T-helper 2 cell treated with Interferon-gamma antibody and Interleukin-4, amounts not matched to agents 5 μg/mL and 100 μg/mL, for 36 hours (primary cell): ENCODE measurements around the gene POLR3C.

Experiments
- DNase-seq: peaks from one replicate; pipeline ENCODE4 v3.0.0; 2021; ENCODE audit warnings: low spot score
- H3K27ac Mint-ChIP-seq: one replicate; pipeline ENCODE4 v1.8.0; 2021; ENCODE audit warnings: mild to moderate bottlenecking, mixed read lengths
- H3K27me3 Mint-ChIP-seq: one replicate; pipeline ENCODE4 v1.8.0; 2021; ENCODE audit warnings: low read depth, mixed read lengths
- H3K36me3 Mint-ChIP-seq: one replicate; pipeline ENCODE4 v1.8.0; 2021; ENCODE audit warnings: low read depth, mixed read lengths
- H3K4me1 Mint-ChIP-seq: one replicate; pipeline ENCODE4 v1.8.0; 2021; ENCODE audit warnings: low read depth, mixed read lengths
- H3K4me3 Mint-ChIP-seq: one replicate; pipeline ENCODE4 v1.8.0; 2022; ENCODE audit warnings: mild to moderate bottlenecking, moderate library complexity, mixed read lengths
- H3K9me3 Mint-ChIP-seq: one replicate; pipeline ENCODE4 v1.8.0; 2021; ENCODE audit warnings: mixed read lengths

POLR3C gene

DNA sequence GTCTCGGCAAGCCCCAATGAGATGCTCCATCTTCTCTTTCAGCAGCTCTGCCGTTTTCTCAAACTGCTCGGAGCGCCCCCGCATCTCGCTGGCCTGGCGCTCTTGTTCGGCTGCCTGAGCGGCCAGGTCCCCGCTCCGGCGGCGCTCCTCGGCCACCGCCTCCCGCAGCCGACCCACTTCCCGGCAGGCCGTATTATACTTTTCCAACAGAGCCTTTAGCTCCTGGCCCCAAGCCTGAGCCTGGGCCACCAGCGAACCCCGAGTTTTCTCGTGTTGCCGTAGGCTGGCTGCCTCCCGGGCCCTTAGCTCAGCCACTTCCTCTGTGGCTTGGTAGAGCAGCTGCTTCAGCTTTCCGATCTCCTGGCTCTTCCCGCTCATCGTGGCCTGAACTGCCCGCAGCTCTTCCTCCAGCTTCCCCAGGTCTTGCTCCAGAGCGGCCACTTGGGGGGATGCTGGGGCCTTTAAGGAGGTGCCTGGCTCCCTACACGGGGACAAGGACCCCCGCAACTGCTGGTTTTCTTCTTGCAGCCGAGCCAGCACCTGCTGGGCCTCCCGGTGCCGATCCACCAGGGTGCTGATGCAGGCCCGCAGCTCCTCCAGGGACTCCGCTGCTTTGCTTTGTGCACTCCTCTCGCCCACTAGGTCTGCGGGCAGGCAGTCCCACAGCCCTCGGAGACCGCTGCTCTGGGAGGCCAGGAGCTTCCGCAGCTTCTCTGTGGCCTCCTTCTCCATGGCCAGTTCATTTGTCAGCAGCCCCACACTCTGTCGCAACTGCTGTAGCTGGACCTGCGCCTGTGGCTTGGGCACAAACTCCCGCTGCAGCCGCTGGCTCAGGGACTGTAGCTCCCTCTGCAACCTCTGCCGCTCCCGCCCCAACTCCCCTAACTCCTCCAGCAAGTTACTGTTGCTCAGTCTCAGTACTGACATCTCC, 48.3 kb downstream of the POLR3C start:
- no peaks in the 10 kb centered on the region for H3K9me3 Mint-ChIP-seq
- H3K4me1 Mint-ChIP-seq = peaks cover 13% of the 10 kb centered on the region
- peak overlapping the region; percentile 31 for H3K27ac Mint-ChIP-seq
- H3K36me3 Mint-ChIP-seq = no peaks in the 10 kb centered on the region
- peaks cover 42% of the 10 kb centered on the region for H3K27me3 Mint-ChIP-seq
- DNase-seq = peak; percentile 31
- peak overlapping the region; percentile 80 for H3K4me3 Mint-ChIP-seq

DNA sequence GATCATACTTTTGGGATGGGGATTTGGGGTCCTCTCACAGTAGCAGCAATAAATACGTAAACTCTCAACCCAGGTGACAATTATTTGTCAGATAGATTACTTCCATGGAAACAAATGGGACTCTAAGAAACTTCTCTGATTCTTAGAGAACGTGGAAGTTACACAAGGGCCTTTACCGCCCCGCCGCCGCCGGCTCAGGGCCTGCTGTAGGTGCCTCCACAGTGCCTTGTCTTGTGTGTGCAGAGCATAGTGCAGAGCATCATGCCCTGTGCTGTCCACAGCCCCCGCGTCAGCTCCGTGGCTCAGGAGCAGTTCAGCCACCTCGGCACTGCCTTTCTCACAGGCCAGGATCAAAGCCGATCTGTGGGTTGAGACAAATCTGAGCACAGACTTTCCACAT, 50.6 kb downstream of the POLR3C start:
- Mint-ChIP-seq H3K36me3 (no peaks in the 10 kb centered on the region), H3K27ac (no peak overlapping the region), H3K4me1 (peaks cover 16% of the 10 kb centered on the region), H3K27me3 (peaks cover 40% of the 10 kb centered on the region), H3K4me3 (no peak overlapping the region), H3K9me3 (no peaks in the 10 kb centered on the region)
- DNase-seq = no peak

DNA sequence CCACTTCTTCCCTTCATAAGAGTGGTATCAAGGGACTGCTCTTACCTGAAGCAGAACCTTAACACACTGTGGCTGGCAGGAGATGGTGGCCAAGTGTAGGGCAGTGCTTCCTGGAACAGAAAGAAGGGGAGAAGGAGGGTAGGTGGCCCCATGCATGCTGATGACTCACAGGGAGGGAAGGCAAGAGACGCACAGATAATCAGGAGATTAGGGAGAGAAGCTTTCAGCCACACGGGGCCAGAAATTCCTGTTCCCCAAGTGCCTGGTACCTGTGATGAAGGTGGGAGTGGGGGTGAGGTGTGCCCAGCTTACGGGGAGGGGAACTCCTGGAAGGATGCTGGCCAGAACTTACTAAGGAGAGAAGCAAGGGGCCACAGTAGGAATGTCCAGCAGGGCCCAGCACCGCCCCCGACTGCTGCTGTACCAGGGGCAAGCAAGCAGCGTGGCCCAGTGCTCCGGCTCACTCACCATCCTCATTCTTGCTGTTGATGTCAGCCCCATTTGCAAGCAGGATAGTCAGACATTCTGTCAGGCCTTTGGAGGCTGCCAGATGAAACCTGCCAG, 54.0 kb downstream of the POLR3C start:
- DNase-seq = no peak
- Mint-ChIP-seq H3K36me3 (no peaks in the 10 kb centered on the region), H3K4me1 (peaks cover 4% of the 10 kb centered on the region), H3K27me3 (peaks cover 33% of the 10 kb centered on the region), H3K9me3 (no peaks in the 10 kb centered on the region), H3K27ac (no peak overlapping the region), H3K4me3 (no peak overlapping the region)

DNA sequence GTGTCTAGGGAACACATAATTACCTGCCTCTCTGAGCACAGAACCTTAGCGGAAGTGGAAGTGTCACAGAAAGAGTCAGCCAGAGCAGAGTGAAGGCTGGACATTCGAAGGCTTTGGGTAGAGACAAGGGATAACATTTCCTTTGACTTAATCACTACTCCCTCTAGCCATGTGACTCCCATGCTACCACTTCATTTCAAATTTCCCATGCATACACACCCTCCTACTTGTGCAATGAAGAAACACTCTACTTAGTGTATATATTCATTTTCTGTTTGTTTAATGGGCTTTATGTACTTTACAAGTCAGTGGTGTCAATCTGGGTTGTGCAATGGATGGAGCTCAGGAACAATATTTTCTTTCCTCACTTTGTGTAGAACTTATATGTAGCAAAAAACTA, 54.7 kb downstream of the POLR3C start:
- H3K27me3 Mint-ChIP-seq = peaks cover 32% of the 10 kb centered on the region
- H3K36me3 Mint-ChIP-seq = no peaks in the 10 kb centered on the region
- no peaks in the 10 kb centered on the region for H3K9me3 Mint-ChIP-seq
- peaks cover 3% of the 10 kb centered on the region for H3K4me1 Mint-ChIP-seq
- H3K4me3 Mint-ChIP-seq = no peak overlapping the region
- DNase-seq = no peak
- no peak overlapping the region for H3K27ac Mint-ChIP-seq

DNA sequence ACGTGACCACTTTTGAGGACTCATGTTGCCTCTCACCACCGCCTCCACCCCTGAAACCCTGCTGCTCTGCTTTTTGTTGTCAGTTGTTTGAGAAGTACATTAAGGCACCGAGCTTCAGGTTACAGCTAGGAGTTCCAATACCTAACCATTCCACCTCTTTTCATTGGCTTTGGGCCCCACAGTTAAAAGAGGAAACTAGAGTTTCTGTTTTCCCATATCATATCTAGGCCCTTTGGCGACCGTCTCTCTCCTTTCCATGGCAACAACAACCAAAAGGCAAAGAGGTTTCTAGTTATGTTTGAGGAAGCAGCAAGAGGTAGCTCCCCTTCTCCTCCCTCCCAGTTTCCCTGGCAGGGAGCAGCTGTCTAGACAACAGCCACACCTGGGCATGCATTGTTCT, 55.8 kb downstream of the POLR3C start:
- Mint-ChIP-seq H3K36me3 (no peaks in the 10 kb centered on the region), H3K27me3 (peaks cover 36% of the 10 kb centered on the region), H3K9me3 (no peaks in the 10 kb centered on the region), H3K27ac (no peak overlapping the region), H3K4me3 (no peak overlapping the region), H3K4me1 (peaks cover 4% of the 10 kb centered on the region)
- no peak for DNase-seq

DNA sequence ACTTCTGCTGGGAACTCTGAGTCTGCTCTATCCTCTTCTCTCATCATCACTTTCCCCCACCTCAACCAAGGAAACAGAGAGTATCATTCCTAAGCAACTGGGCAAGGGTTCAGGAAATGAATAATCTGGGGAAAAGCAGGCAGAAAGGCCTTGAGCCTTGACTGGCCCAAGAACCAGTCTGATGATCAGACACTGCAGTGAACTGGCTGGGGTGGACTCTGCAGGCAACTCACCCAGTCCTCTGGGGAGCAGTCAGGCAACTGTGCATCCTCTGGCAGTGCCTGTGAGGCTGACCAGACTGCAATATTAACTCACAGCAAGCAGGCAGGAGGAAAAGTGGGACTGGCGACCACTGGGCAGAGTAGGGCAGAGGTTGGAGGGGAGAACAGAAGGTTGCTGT, 60.7 kb downstream of the POLR3C start:
- DNase-seq = no peak

DNA sequence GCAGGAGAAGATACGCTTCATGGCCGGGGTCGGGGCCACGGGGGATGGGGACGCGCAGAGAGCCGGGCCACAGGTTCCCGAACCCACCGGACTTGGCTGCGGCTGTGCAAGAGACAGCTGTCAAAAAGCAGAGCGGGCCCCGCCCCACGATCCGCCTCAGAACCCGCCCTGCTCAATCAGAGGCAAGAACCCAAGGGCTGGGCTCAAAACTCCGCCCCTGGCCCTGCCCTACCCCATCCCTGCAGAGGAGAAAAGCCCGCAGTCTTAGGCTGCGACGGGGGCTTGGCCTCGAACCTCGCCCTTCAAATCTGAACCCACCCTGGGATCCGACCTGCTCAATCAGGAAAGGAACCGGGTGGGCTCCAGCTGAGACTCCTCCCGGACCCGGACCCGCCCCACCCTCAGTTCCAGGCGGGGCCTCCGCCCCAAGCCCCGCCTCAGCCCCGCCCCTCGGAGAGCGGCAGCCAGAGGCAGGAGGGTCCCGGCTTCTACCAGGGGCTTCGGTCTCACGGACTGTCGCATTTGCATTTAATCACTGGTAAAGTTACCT, 61.8 kb downstream of the POLR3C start, which contains the start of gene ANKRD35:
Gene ANKRD35, minus strand, starts transcription at position 129 of the 550 bp plus-strand sequence. Its CDS starts 108 bp downstream, at position 21.
- Mint-ChIP-seq H3K4me3 (peak within 1 kb of the TSS; percentile 87), H3K9me3 (no peaks in the 10 kb centered on the region), H3K27ac (no peak within 1 kb of the TSS), H3K27me3 (peaks cover 37% of the 10 kb centered on the region), H3K36me3 (no peaks in the 10 kb centered on the region), H3K4me1 (peaks cover 9% of the 10 kb centered on the region)
- peak; percentile 86 for DNase-seq

More for the DNA sequence above, 60.7 kb downstream of the POLR3C start:
- no peaks in the 10 kb centered on the region for H3K9me3 Mint-ChIP-seq
- peaks cover 9% of the 10 kb centered on the region for H3K4me1 Mint-ChIP-seq
- peaks cover 37% of the 10 kb centered on the region for H3K27me3 Mint-ChIP-seq
- no peaks in the 10 kb centered on the region for H3K36me3 Mint-ChIP-seq
- H3K4me3 Mint-ChIP-seq = peak overlapping the region; percentile 87
- no peak overlapping the region for H3K27ac Mint-ChIP-seq

DNA sequence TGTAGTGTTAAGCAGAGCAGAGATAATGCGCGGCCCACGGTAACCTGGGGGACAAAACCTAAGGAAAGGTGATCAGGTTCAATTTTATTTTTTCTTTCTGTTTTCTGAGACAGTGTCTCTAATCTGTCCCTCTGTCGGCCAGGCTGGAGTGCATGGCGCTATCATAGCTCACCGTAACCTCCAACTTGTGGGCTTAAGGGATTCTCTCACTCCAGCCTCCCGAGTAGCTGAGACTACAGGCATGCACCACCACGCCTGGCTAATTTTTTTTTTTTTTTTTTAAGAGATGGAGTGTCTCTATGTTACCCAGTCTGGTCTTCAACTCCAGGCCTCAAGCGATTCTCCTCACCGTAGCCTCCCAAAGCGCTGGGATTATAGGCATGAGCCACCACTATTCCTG, 62.4 kb downstream of the POLR3C start:
- Mint-ChIP-seq H3K27ac (no peak overlapping the region), H3K9me3 (no peaks in the 10 kb centered on the region), H3K27me3 (peaks cover 34% of the 10 kb centered on the region), H3K4me1 (peaks cover 9% of the 10 kb centered on the region), H3K4me3 (peak overlapping the region; percentile 87), H3K36me3 (no peaks in the 10 kb centered on the region)
- DNase-seq = no peak

DNA sequence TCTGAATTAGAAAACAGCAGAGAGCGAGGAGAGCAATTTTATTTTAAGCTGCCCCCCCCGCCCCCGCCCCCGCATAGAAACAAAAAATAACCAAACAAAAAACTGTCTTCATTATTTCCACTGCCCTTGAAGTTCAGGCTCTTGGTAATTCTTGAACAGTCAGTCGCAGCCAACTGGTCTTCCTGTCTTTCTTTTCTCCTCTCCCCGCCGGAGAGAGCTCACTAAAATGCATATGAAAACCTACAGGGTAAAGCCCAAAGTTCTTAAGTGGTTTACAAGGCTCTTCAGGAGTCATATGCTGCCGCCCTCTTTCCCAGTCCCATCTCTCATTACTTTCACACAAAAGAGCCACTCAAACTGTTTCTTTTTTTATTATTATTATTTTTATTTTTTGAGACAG, 62.8 kb downstream of the POLR3C start:
- Mint-ChIP-seq H3K27me3 (peaks cover 34% of the 10 kb centered on the region), H3K4me3 (peak overlapping the region; percentile 68), H3K36me3 (no peaks in the 10 kb centered on the region), H3K4me1 (peaks cover 9% of the 10 kb centered on the region), H3K9me3 (no peaks in the 10 kb centered on the region), H3K27ac (no peak overlapping the region)
- DNase-seq = no peak

DNA sequence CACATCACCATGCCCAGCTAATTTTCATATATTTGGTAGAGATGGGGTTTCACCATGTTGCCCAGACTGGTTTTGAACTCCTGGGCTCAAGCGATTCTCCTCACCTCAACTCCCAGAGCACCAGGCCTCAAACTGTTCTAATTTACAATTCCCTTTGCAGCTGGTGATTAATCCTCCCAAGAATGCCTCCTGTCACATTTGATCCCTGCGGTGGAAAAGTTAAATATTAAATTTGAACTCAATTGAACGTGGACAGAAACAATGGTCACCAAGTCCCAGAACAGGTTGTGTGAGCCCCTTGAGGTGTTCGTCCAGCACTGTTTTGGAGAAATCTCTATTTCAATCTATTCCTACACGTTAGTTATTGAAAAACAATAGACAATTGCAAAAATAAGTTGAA, 63.6 kb downstream of the POLR3C start:
- H3K4me3 Mint-ChIP-seq = no peak overlapping the region
- DNase-seq = no peak
- H3K4me1 Mint-ChIP-seq = peaks cover 14% of the 10 kb centered on the region
- no peaks in the 10 kb centered on the region for H3K36me3 Mint-ChIP-seq
- peaks cover 32% of the 10 kb centered on the region for H3K27me3 Mint-ChIP-seq
- H3K27ac Mint-ChIP-seq = no peak overlapping the region
- no peaks in the 10 kb centered on the region for H3K9me3 Mint-ChIP-seq

DNA sequence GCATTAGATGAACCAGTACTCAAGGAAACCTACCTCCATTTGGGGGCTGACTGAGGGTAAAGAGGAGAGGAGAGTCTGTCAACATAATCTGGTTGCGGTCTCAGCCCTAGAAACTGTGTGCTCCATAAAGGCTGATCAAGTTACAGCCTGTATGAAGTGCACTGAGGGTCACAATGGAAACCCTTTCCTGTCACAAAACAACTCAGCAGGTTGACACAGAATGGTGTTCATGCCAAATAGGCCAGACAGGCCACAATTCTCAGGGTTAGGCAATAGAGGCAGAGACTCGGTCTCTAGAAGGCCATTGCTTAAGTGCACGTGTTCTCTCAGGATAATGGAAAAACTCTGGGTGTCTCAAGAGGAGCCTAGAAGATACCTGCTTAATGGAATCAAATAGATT, 65.7 kb downstream of the POLR3C start:
- H3K9me3 Mint-ChIP-seq = no peaks in the 10 kb centered on the region
- H3K4me1 Mint-ChIP-seq = peaks cover 14% of the 10 kb centered on the region
- no peak overlapping the region for H3K27ac Mint-ChIP-seq
- no peak for DNase-seq
- H3K36me3 Mint-ChIP-seq = no peaks in the 10 kb centered on the region
- no peak overlapping the region for H3K4me3 Mint-ChIP-seq
- H3K27me3 Mint-ChIP-seq = peaks cover 13% of the 10 kb centered on the region

DNA sequence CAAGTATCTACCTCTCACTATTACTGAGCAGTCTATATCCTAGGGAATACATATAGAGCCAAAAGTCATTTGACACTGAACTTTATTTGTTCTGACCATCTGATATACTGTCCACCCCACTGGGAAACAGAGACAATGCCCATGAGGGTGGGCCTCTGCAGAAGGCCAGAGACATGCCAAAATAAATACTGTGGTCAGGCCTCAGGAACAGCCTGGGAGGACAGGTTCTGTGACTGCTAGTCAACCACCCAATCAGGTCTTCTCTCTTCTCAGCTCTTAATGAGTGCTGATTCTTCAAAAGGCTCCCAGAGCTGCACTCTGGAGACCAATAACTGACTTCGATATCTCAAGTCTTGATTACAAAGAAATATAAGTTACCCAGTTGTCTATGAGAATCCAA, 67.1 kb downstream of the POLR3C start:
- H3K27ac Mint-ChIP-seq = no peak overlapping the region
- H3K27me3 Mint-ChIP-seq = peaks cover 4% of the 10 kb centered on the region
- DNase-seq = no peak
- peaks cover 7% of the 10 kb centered on the region for H3K4me1 Mint-ChIP-seq
- H3K9me3 Mint-ChIP-seq = no peaks in the 10 kb centered on the region
- H3K36me3 Mint-ChIP-seq = no peaks in the 10 kb centered on the region
- H3K4me3 Mint-ChIP-seq = no peak overlapping the region

DNA sequence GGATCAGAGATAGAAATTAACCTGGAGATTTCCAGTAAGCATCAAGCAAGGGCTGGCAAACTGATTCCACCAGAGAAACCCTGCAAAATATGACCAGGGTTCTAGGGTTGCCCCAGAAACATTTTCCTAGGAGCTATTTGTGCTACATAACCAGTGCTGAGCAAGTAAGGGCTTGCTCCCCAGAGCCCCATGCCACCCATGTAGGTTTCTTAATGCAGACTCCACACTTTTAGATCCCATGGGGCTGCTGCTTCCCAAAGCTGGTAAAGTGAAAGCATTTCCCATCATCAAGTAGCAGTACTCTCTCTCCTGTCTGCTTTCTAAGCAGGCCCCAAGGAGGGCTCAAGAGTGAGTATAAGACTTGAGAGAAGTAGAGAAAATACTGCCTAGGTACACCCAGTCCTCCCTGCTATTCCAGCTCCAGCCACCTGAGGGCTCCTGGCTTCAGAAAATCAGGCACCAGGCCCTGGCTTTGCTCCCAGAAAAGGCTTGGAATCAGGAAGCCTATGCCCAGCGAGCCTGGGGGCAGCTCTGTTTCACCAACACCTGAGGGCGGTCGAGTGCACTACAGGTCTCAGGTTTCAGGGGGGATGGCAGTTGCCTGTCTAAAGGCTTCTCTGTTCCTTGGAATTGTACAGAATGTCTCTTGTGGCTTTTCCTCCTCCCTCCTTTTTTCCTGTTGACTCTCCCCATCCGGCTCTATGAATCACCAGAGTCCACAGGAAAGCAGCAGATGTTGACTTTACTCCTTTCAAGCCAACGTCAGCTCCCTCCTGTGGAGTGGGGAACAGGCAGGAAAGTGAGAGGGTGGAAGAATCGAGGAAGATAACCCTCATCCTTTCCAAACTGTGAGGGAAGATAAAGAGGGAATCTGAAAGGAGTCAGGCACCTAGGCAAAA, 67.8 kb downstream of the POLR3C start:
- no peak overlapping the region for H3K4me3 Mint-ChIP-seq
- H3K27ac Mint-ChIP-seq = no peak overlapping the region
- peaks cover under 1% of the 10 kb centered on the region for H3K27me3 Mint-ChIP-seq
- peak; percentile 27 for DNase-seq
- no peaks in the 10 kb centered on the region for H3K36me3 Mint-ChIP-seq
- H3K9me3 Mint-ChIP-seq = no peaks in the 10 kb centered on the region
- H3K4me1 Mint-ChIP-seq = peaks cover 5% of the 10 kb centered on the region
